Body of pancreas (tissue), 4 donors: ENCODE measurements around the gene HEMGN. TPM values are rescaled to one million over a fixed set of nuclear protein-coding genes. Genes with fewer than 3 reads are reported as not detected.

ENCODE experiments used
- ATAC-seq: fragments of 150-250 bp; one replicate; pipeline ENCODE4 v1.9.1; 2016
- DNase-seq, 4 donors: peaks; one replicate each; pipeline ENCODE4 v3.0.0-alpha.2; 2019
- H3K27ac ChIP-seq, 4 donors: fragments of 200-600 bp; sonication (generic); 1 replicate in 3 of 4; 2 replicates in 1 of 4; pipeline versions ENCODE4 v1.5.1 to v1.6.1; 2016 to 2019; ENCODE audit warnings: mild to moderate bottlenecking in 1 of 4, mixed read lengths in 1 of 4, moderate library complexity in 1 of 4
- H3K27me3 ChIP-seq, 2 donors: fragments of 200-600 bp; sonication (generic); one replicate each; pipeline ENCODE4 v1.6.0; 2016; ENCODE audit warnings: mild to moderate bottlenecking in 1 of 2
- H3K36me3 ChIP-seq, 2 donors: fragments of 200-600 bp; sonication (generic); replicated peaks in 1 of 2; 2 replicates each; pipeline ENCODE4 v1.5.1; 2016; ENCODE audit warnings: low read depth in 2 of 2; ENCODE audit not compliant: insufficient read depth in 1 of 2
- H3K4me1 ChIP-seq: fragments of 200-600 bp; sonication (generic); one replicate; pipeline ENCODE4 v1.6.0; 2016
- H3K4me3 ChIP-seq, 2 donors: fragments of 200-600 bp; sonication (generic); 1 replicate in 1 of 2; 2 replicates in 1 of 2; pipeline ENCODE4 v1.5.1; 2016 to 2019
- H3K9me3 ChIP-seq, 3 donors: fragments of 200-600 bp; sonication (generic); 1 replicate in 2 of 3; 2 replicates in 1 of 3; pipeline ENCODE4 v1.5.1; 2016
- CTCF ChIP-seq, 7 experiments: fragments of 450-650 bp in 4 of 7; fragments of 200-600 bp in 3 of 7; sonication (generic) in 3 of 7; IDR thresholded peaks; one replicate each; pipeline ENCODE4 v1.5.1; 2016 to 2019; ENCODE audit warnings: antibody characterized with exemption in 7 of 7
- POLR2A ChIP-seq, 3 donors: fragments of 450-650 bp; IDR thresholded peaks; one replicate each; pipeline ENCODE4 v1.6.1; 2016; ENCODE audit warnings: antibody characterized with exemption in 3 of 3, mild to moderate bottlenecking in 2 of 3
- WGBS, 2 donors: methylation state at CpG; one replicate each; pipeline ENCODE4 v1.1.5; 2017; 5-methylcytosine and 5-hydroxymethylcytosine counted together
- intact Hi-C: fragments of 100-400 bp; cut with DNase I; formaldehyde crosslinking; loops from one replicate; pipeline ENCODE4 v1.15.1; 2023
- total RNA-seq, 2 donors: library from RNA; depleted of rRNA; stranded (reverse); fragments of >200 nt; gene quantifications; one replicate each; pipeline ENCODE4 v1.1.0, GENCODE V29; 2016

The HEMGN gene
- total RNA-seq, 2 donors from 2014 or later: not detected

GRCh38 chr9:97911528-97911927 lies 26.4 kb downstream of the HEMGN start:
- no peak overlapping the region for H3K4me3 ChIP-seq

GRCh38 chr9:97910357-97910756 lies 27.6 kb downstream of the HEMGN start:
- H3K27me3 ChIP-seq: no peaks in the 10 kb centered on the region
- ATAC-seq (no peak), DNase-seq (no peak)
- no peak for TF ChIP-seq CTCF (IDR thresholded peaks at IDR 0.05)
- TF ChIP-seq POLR2A (IDR thresholded peaks at IDR 0.05): no peak
- intact Hi-C loops: no loop called here
- 85% methylated on average over 6 of the region's 6 CpGs for WGBS, 2 donors
- H3K27ac ChIP-seq: no peak overlapping the region
- peaks cover 0 to 19% of the 10 kb centered on the region in 2 donors for H3K36me3 ChIP-seq
- no peaks in the 10 kb centered on the region for H3K9me3 ChIP-seq
- H3K4me3 ChIP-seq: no peak overlapping the region
- H3K4me1 ChIP-seq: peaks cover 11% of the 10 kb centered on the region

More at GRCh38 chr9:97911528-97911927, 26.4 kb downstream of the HEMGN start:
- no peaks in the 10 kb centered on the region for H3K9me3 ChIP-seq
- no peak overlapping the region for H3K27ac ChIP-seq
- TF ChIP-seq POLR2A (IDR thresholded peaks at IDR 0.05) (no peak), CTCF (IDR thresholded peaks at IDR 0.05) (no peak)
- no peak for ATAC-seq
- peaks cover 0 to 19% of the 10 kb centered on the region in 2 donors for H3K36me3 ChIP-seq
- intact Hi-C loops: no loop called here
- H3K27me3 ChIP-seq: no peaks in the 10 kb centered on the region
- peaks cover 8% of the 10 kb centered on the region for H3K4me1 ChIP-seq
- no peak for DNase-seq
- WGBS, 2 donors: 90 to 98% methylated on average over 2 of the region's 2 CpGs

GRCh38 chr9:97908705-97909104 lies 29.3 kb downstream of the HEMGN start:
- H3K27ac ChIP-seq: no peak overlapping the region
- WGBS, 2 donors: 88 to 91% methylated on average over 1 of the region's 1 CpG
- ATAC-seq (no peak), DNase-seq (peak in 1 of 4 donors; percentile 29)
- no peaks in the 10 kb centered on the region for H3K9me3 ChIP-seq
- no peak for TF ChIP-seq CTCF (IDR thresholded peaks at IDR 0.05)
- no peak for TF ChIP-seq POLR2A (IDR thresholded peaks at IDR 0.05)
- peaks cover 11% of the 10 kb centered on the region for H3K4me1 ChIP-seq
- intact Hi-C loops: no loop called here
- H3K36me3 ChIP-seq: peaks cover 0 to 21% of the 10 kb centered on the region in 2 donors
- no peaks in the 10 kb centered on the region for H3K27me3 ChIP-seq
- H3K4me3 ChIP-seq: no peak overlapping the region

- peak; percentile 15 for ATAC-seq
- H3K9me3 ChIP-seq: no peaks in the 10 kb centered on the region
- no peak overlapping the region for H3K27ac ChIP-seq
- peaks cover 11% of the 10 kb centered on the region for H3K4me1 ChIP-seq
- TF ChIP-seq POLR2A (IDR thresholded peaks at IDR 0.05) (no peak), CTCF (IDR thresholded peaks at IDR 0.05) (no peak)
- WGBS, 2 donors: 75 to 86% methylated on average over 5 of the region's 5 CpGs
- no peaks in the 10 kb centered on the region for H3K27me3 ChIP-seq
- peaks cover 0 to 18% of the 10 kb centered on the region in 2 donors for H3K36me3 ChIP-seq
- DNase-seq: no peak
- intact Hi-C loops: no loop called here
- H3K4me3 ChIP-seq: no peak overlapping the region
Observed at GRCh38 chr9:97907632-97908031, 30.3 kb downstream of the HEMGN start.

GRCh38 chr9:97907046-97907445 lies 30.9 kb downstream of the HEMGN start:
- intact Hi-C loops: no loop called here
- Histone ChIP-seq H3K9me3 (no peaks in the 10 kb centered on the region), H3K4me1 (peaks cover 11% of the 10 kb centered on the region), H3K36me3 (peaks cover 0 to 18% of the 10 kb centered on the region in 2 donors), H3K4me3 (no peak overlapping the region), H3K27me3 (no peaks in the 10 kb centered on the region), H3K27ac (peak overlapping the region in 1 of 4 donors; percentile 58)
- DNase-seq (no peak), ATAC-seq (no peak)
- TF ChIP-seq POLR2A (IDR thresholded peaks at IDR 0.05) (no peak), CTCF (IDR thresholded peaks at IDR 0.05) (no peak)
- 73 to 90% methylated on average over 3 of the region's 3 CpGs for WGBS, 2 donors
